HG02884 (cell line): ENCODE measurements around the gene CCAR1.
A peak's percentile ranks its signal among the peaks of the same experiment; 100 is the strongest.
"Not testable (repeated sequence)": the region's sequence is repeated elsewhere in the genome, so short reads cannot be mapped to it uniquely, and the experiment has no call there.

Experiments
- ATAC-seq: cut with Tn5 transposase; IDR thresholded peaks from one replicate; pipeline ENCODE4 v1.9.1; 2021; ENCODE audit warnings: mild to moderate bottlenecking, moderate library complexity; ENCODE audit not compliant: unreplicated experiment

The CCAR1 gene

GRCh38 chr10:68720793-68721672 is at the start of gene CCAR1:
Gene CCAR1 (plus strand): TSS chr10:68721239. CDS start chr10:68722505, 1,266 bp downstream.
- peak; percentile 98 for ATAC-seq

DNA sequence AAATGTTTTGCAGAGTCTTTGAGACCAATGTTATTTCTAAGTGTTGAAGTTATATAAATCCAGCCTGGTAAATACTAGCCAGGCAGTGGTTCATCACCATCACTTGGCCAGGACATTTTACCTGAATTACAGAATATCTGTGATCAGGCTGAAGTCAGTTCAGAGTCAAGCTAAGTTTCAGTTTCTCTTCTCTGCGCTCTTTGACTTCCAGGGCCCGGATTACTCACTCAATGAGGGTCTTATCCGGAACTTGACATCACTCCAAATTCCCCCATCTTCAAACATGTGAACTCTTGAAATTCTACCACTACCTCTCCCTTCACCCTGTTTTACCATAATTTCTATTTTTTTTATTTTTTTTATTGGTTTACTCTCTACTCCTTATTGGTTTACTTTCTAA is 36.6 kb upstream of the CCAR1 start:
- no peak for ATAC-seq

DNA sequence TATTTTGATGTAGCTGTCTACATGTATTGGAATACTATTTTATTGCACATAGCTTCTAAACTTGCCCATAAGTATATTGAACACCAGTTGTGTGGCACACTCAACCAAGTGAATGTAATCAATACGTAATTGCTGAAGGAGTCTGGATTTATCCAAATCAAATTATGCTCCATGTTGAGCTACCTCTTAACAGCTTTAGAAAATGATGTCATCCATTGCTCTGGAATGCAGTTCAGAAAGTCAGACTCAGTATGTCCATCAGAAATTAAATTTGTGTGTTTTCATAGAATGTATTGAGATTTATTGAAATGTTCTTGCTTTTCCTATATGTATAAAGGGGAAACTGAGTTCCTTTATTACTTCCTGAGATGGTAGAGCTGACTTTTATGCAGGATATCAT is 25.0 kb upstream of the CCAR1 start:
- ATAC-seq, result no peak

GRCh38 chr10:68697106-68697505 is 23.9 kb upstream of the CCAR1 start:
- ATAC-seq, result no peak

DNA sequence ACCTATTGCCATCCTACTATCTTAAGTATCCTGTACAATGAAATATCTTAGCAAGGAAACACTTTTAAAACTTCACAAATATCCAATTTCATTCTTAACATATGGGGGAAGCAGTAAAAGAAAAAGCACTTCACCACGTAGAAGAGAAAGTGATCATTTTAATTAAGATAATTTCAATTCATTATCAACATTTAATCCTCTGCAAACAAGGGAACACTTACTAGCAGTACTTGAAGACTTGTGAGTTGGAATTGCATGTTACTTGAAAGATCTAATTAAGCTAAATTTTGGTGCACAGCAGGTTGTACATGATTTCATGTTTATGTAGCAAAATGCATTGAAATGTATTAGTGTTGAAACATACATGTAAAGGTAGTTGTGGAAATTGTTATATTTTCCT is 20.8 kb upstream of the CCAR1 start:
- no peak for ATAC-seq

- ATAC-seq, result no peak
Measured at GRCh38 chr10:68705548-68705947, 15.5 kb upstream of the CCAR1 start.

DNA sequence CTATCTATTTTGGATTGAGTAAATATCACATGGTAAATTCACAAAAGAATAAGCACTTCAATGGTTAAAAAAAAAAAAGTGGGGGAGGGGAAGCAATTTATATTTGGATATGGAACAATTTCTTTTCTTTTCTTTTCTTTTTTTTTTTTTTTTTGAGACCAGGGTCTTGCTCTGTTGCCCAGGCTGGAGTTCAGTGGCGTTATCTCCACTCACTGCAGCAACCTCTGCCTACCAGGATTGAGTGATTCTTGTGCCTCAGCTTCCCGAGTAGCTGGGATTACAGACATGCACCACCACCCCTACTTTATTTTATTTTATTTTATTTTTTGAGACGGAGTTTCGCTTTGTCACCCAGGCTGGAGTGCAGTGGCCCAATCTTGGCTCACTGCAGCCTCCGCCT is 12.1 kb upstream of the CCAR1 start:
- ATAC-seq, result not testable (repeated sequence)

DNA sequence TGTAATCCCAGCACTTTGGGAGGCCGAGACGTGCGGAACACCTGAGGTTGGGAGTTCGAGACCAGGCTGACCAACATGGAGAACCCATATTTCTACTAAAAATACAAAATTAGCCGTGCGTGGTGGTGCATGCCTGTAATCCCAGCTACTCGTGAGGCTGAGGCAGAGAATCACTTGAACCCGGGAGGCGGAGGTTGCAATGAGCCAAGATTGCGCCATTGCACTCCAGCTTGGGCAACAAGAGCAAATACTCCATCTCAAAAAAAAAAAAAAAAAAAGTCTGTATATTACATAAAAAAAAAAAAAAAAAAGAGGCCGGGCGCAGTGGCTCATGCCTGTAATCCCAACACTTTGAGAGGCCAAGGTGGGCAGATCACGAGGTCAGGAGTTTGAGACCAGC is 8.0 kb upstream of the CCAR1 start:
- ATAC-seq, result not testable (repeated sequence)

GRCh38 chr10:68717435-68717834 is 3.6 kb upstream of the CCAR1 start:
- ATAC-seq, result no peak

DNA sequence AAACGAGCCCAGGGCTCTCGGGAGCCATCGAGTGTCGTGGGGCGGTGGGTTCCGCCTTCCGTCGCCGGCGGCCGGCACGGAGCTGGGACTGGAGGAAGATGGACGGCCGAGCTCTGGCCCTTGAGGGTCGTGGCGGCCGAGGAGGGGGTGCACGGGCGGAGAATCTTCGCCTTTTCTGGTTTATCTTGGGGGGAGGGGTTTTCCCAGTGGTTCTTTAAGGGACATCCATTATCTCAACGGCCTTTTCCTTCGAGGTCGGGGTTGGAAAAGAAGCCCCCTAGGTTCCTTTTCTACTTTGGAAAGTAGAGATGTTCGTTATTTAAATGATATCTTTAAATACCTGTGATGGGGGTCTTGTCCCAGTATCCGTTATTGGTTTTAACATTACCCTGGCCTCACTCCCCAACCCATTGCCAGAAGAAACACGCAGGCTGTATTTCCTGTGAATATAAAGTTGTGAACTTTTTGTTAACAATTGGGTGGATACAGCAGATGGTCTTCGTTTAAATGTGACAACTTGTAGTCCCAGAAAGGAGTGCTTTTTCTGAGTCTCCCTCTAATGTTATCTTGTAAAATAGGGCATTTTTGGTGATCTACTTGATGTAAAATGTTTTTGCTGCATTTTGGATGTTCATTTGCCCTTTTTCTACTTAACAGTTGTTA is 765 bp downstream of the CCAR1 start:
- peak; percentile 16 for ATAC-seq

- ATAC-seq, result no peak
Measured at GRCh38 chr10:68725016-68725415, 4.0 kb downstream of the CCAR1 start.

- no peak for ATAC-seq
Measured at GRCh38 chr10:68727146-68727545, 6.1 kb downstream of the CCAR1 start.

- no peak for ATAC-seq
Measured at GRCh38 chr10:68732651-68733050, 11.6 kb downstream of the CCAR1 start.

- no peak for ATAC-seq
Measured at GRCh38 chr10:68734349-68734748, 13.3 kb downstream of the CCAR1 start.

DNA sequence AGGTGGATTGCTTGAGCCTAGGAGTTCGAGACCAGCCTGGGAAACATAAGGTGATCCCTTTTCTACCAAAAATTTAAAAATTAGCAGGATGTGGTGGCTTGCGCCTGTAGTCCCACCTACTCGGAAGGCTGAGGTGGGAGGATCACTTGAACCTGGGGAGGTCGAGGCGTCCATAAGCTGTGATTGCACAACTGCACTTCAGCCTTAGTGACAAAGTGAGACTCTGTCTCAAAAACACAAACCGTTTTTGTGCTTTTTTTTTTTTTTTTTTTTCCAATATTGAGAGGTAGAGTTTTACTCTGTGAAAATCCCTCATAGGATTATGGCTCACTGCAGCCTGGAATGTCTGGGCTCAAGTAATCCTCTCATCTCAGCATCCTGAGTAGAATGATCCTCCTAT is 14.1 kb downstream of the CCAR1 start:
- no peak for ATAC-seq

DNA sequence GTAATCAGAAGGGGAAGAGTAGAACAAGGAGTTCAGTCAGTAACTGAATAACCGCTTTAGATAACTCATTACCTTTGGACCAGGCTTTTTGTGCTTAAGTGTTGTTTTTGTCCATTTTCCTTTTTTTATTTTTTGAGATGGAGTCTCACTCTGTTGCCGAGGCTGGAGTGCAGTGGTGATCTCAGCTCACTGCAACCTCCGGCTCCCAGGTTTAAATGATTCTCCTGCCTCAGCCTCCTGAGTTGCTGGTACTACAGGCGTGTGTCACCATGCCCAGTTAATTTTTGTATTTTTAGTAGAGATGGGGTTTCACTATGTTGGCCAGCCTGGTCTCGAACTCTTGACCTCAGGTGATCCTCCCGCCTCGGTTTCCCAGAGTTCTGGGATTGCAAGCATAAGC is 14.7 kb downstream of the CCAR1 start:
- not testable (repeated sequence) for ATAC-seq

- not testable (repeated sequence) for ATAC-seq
Measured at GRCh38 chr10:68740676-68741075, 19.6 kb downstream of the CCAR1 start.

- no peak for ATAC-seq
Measured at GRCh38 chr10:68742397-68742796, 21.4 kb downstream of the CCAR1 start.

- ATAC-seq, result no peak
Measured at GRCh38 chr10:68752711-68753350, 31.8 kb downstream of the CCAR1 start.

GRCh38 chr10:68756246-68756645 is 35.2 kb downstream of the CCAR1 start:
- no peak for ATAC-seq

- no peak for ATAC-seq
Measured at GRCh38 chr10:68756766-68757165, 35.7 kb downstream of the CCAR1 start.
